GM23338 (cell line): Measurements from ENCODE around the gene GIGYF2. TPM values are rescaled to one million over a fixed set of nuclear protein-coding genes. Genes with fewer than 3 reads are reported as not detected.
A peak's percentile ranks its signal among the peaks of the same experiment; 100 is the strongest.

Source experiments
- ATAC-seq: fragments of 200-7000 bp; cut with Tn5 transposase; 3 replicates; pipeline ENCODE4 v1.9.1; 2020
- DNase-seq: peaks from one replicate; pipeline ENCODE4 v3.0.0-alpha.2; 2015; ENCODE audit warnings: low spot score
- H2AFZ ChIP-seq: fragments of 200-600 bp; sonication (generic); 2 replicates; pipeline ENCODE4 v1.8.0; 2016; ENCODE audit warnings: antibody characterized with exemption, mild to moderate bottlenecking, moderate library complexity
- H3F3A ChIP-seq: fragments of 200-600 bp; sonication (generic); replicated peaks from 2 replicates; pipeline ENCODE4 v1.8.0; 2017; ENCODE audit warnings: antibody characterized with exemption, mixed run types, low read depth
- H3K27ac ChIP-seq: fragments of 200-600 bp; sonication (generic); 2 replicates; pipeline ENCODE4 v1.6.1; 2016; ENCODE audit warnings: low read depth
- H3K27me3 ChIP-seq: fragments of 200-600 bp; sonication (generic); 2 replicates; pipeline ENCODE4 v1.8.0; 2016; ENCODE audit warnings: mild to moderate bottlenecking, mixed run types, moderate library complexity; ENCODE audit not compliant: insufficient read depth
- H3K36me3 ChIP-seq: fragments of 200-600 bp; sonication (generic); 2 replicates; pipeline ENCODE4 v1.8.0; 2016; ENCODE audit warnings: mild to moderate bottlenecking; ENCODE audit not compliant: insufficient read depth
- H3K4me1 ChIP-seq: fragments of 200-600 bp; sonication (generic); 2 replicates; pipeline ENCODE4 v1.8.0; 2016; ENCODE audit warnings: mild to moderate bottlenecking, moderate library complexity; ENCODE audit not compliant: insufficient read depth
- H3K4me2 ChIP-seq: fragments of 200-600 bp; sonication (generic); 2 replicates; pipeline ENCODE4 v1.7.1; 2017; ENCODE audit warnings: mixed run types
- H3K4me3 ChIP-seq: fragments of 200-600 bp; sonication (generic); 2 replicates; pipeline ENCODE4 v1.6.1; 2016; ENCODE audit warnings: mixed run types
- H3K79me2 ChIP-seq: fragments of 200-600 bp; sonication (generic); replicated peaks from 2 replicates; pipeline ENCODE4 v1.8.0; 2017; ENCODE audit warnings: mild to moderate bottlenecking; ENCODE audit not compliant: insufficient read depth
- H3K9me2 ChIP-seq: fragments of 200-600 bp; sonication (generic); 2 replicates; pipeline ENCODE4 v1.8.0; 2017; ENCODE audit not compliant: insufficient read depth
- H4K20me1 ChIP-seq: fragments of 200-600 bp; sonication (generic); replicated peaks from 2 replicates; pipeline ENCODE4 v1.8.0; 2017; ENCODE audit warnings: mild to moderate bottlenecking; ENCODE audit not compliant: insufficient read depth
- H3K27ac Mint-ChIP-seq: 2 replicates; pipeline ENCODE4 v1.8.0; 2020; ENCODE audit warnings: inconsistent platforms, mild to moderate bottlenecking, moderate library complexity, mixed read lengths
- H3K27me3 Mint-ChIP-seq: 3 replicates; pipeline ENCODE4 v1.8.0; 2022; ENCODE audit warnings: low read depth, mild to moderate bottlenecking, moderate library complexity, mixed read lengths, inconsistent platforms; ENCODE audit not compliant: insufficient read depth, poor library complexity
- H3K36me3 Mint-ChIP-seq: 3 replicates; pipeline ENCODE4 v1.8.0; 2021; ENCODE audit warnings: low read depth, mild to moderate bottlenecking, inconsistent platforms, moderate library complexity, mixed read lengths
- H3K4me1 Mint-ChIP-seq: 3 replicates; pipeline ENCODE4 v1.8.0; 2020; ENCODE audit warnings: mild to moderate bottlenecking, inconsistent platforms, mixed read lengths
- H3K4me3 Mint-ChIP-seq: 3 replicates; pipeline ENCODE4 v1.8.0; 2021; ENCODE audit warnings: moderate library complexity, mild to moderate bottlenecking, inconsistent platforms, mixed read lengths
- H3K9me3 Mint-ChIP-seq: 3 replicates; pipeline ENCODE4 v1.8.0; 2020; ENCODE audit warnings: moderate library complexity, mild to moderate bottlenecking, inconsistent platforms, mixed read lengths
- CTCF ChIP-seq, 2 experiments: fragments of 200-600 bp in 1 of 2; sonication (generic) in 1 of 2; conservative IDR thresholded peaks; 2 replicates each; pipeline versions ENCODE4 v1.5.1 to v1.6.1; 2016 to 2017; ENCODE audit warnings: antibody characterized with exemption in 2 of 2, low read depth in 2 of 2, mild to moderate bottlenecking in 2 of 2, moderate library complexity in 1 of 2
- ETS1 ChIP-seq: IDR thresholded peaks from 2 replicates; pipeline ENCODE4 v1.6.1; 2016; ENCODE audit warnings: antibody characterized with exemption
- EZH2 ChIP-seq: fragments of 200-600 bp; sonication (generic); IDR thresholded peaks from one replicate; pipeline ENCODE4 v1.8.0; 2017; ENCODE audit warnings: antibody characterized with exemption, mild to moderate bottlenecking, low read depth; ENCODE audit not compliant: unreplicated experiment
- EZH2phosphoT487 ChIP-seq: fragments of 200-600 bp; sonication (generic); IDR thresholded peaks from one replicate; pipeline ENCODE4 v1.8.1; 2018; ENCODE audit warnings: antibody characterized with exemption; ENCODE audit not compliant: unreplicated experiment
- JUNB ChIP-seq: IDR thresholded peaks from one replicate; pipeline ENCODE4 v1.6.1; 2016; ENCODE audit warnings: antibody characterized with exemption; ENCODE audit not compliant: unreplicated experiment
- STAT1 ChIP-seq: IDR thresholded peaks from one replicate; pipeline ENCODE4 v1.6.1; 2016; ENCODE audit warnings: antibody characterized with exemption; ENCODE audit not compliant: unreplicated experiment
- ZNF331 ChIP-seq: fragments of 250-450 bp; sonication (Bioruptor Pico); IDR thresholded peaks from 2 replicates; pipeline ENCODE4 v1.5.0; 2020; ENCODE audit warnings: low read depth, mild to moderate bottlenecking, moderate library complexity
- ZNF462 ChIP-seq: fragments of 250-450 bp; sonication (Bioruptor Pico); IDR thresholded peaks from 2 replicates; pipeline ENCODE4 v1.5.0; 2020; ENCODE audit warnings: mild to moderate bottlenecking, moderate library complexity
- polyA plus RNA-seq: library from polyadenylated mRNA; unstranded; fragments of >200 nt; fragmentation: Nextera tagmentation; extraction: Ambion mirVana; gene quantifications from 2 replicates; pipeline ENCODE4 v1.2.1, GENCODE V29; 2016
- total RNA-seq: library from RNA; depleted of rRNA; stranded (reverse); fragments of >200 nt; shearing (Covaris generic); gene quantifications from 2 replicates; pipeline ENCODE4 v1.2.3, GENCODE V29; 2014

Gene GIGYF2
- total and polyA plus RNA-seq, 2 experiments from 2014 or later: 48.9 to 104 TPM

- Mint-ChIP-seq H3K27me3 (peaks cover 2% of the 10 kb centered on the region), H3K4me3 (no peak overlapping the region)
These were observed 24.1 kb downstream of the GIGYF2 start for GRCh38 chr2:232721261-232721660.

More at GRCh38 chr2:232721261-232721660, 24.1 kb downstream of the GIGYF2 start:
- no peaks in the 10 kb centered on the region for H3K27me3 ChIP-seq
- no peaks in the 10 kb centered on the region for H3K36me3 ChIP-seq
- no peak overlapping the region for H3K27ac ChIP-seq
- no peak overlapping the region for H3K4me2 ChIP-seq
- peaks cover 40% of the 10 kb centered on the region; the same call in 2 of the 3 replicates for H3K36me3 Mint-ChIP-seq
- no peaks in the 10 kb centered on the region for H3K9me3 Mint-ChIP-seq
- peak overlapping the region; percentile 21; the same call in 1 of the 2 replicates for H3K27ac Mint-ChIP-seq
- no peaks in the 10 kb centered on the region for H3K9me2 ChIP-seq
- no peak overlapping the region for H2AFZ ChIP-seq
- H3K4me3 ChIP-seq: no peak overlapping the region
- TF ChIP-seq ZNF331 (CRISPR knock-in tag): no peak
- no peak for TF ChIP-seq EZH2
- no peak for TF ChIP-seq JUNB
- TF ChIP-seq ETS1: no peak
- no peak for TF ChIP-seq STAT1
- no peak for TF ChIP-seq EZH2phosphoT487
- TF ChIP-seq ZNF462: no peak
- TF ChIP-seq CTCF (conservative IDR thresholded peaks at IDR 0.05; ENCODE audit: low read depth in 2 of 2): no peak
- H3F3A ChIP-seq: no peaks in the 10 kb centered on the region
- DNase-seq (no peak), ATAC-seq (no peak)
- H3K4me1 Mint-ChIP-seq: peaks cover 3% of the 10 kb centered on the region; the same call in 1 of the 3 replicates
- peaks cover 96% of the 10 kb centered on the region for H3K79me2 ChIP-seq
- H4K20me1 ChIP-seq: peaks cover 60% of the 10 kb centered on the region
- no peaks in the 10 kb centered on the region for H3K4me1 ChIP-seq
